GM21717 (cell line): ENCODE measurements around the gene ZNF280B.

Experiments used
- ATAC-seq: cut with Tn5 transposase; IDR thresholded peaks from one replicate; pipeline ENCODE4 v1.9.1; 2021; ENCODE audit warnings: mild to moderate bottlenecking, moderate library complexity; ENCODE audit not compliant: unreplicated experiment

Gene ZNF280B, protein sequence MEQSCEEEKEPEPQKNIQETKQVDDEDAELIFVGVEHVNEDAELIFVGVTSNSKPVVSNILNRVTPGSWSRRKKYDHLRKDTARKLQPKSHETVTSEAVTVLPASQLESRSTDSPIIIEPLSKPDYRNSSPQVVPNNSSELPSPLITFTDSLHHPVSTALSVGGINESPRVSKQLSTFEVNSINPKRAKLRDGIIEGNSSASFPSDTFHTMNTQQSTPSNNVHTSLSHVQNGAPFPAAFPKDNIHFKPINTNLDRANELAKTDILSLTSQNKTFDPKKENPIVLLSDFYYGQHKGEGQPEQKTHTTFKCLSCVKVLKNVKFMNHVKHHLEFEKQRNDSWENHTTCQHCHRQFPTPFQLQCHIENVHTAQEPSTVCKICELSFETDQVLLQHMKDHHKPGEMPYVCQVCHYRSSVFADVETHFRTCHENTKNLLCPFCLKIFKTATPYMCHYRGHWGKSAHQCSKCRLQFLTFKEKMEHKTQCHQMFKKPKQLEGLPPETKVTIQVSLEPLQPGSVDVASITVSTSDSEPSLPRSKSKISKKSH

DNA sequence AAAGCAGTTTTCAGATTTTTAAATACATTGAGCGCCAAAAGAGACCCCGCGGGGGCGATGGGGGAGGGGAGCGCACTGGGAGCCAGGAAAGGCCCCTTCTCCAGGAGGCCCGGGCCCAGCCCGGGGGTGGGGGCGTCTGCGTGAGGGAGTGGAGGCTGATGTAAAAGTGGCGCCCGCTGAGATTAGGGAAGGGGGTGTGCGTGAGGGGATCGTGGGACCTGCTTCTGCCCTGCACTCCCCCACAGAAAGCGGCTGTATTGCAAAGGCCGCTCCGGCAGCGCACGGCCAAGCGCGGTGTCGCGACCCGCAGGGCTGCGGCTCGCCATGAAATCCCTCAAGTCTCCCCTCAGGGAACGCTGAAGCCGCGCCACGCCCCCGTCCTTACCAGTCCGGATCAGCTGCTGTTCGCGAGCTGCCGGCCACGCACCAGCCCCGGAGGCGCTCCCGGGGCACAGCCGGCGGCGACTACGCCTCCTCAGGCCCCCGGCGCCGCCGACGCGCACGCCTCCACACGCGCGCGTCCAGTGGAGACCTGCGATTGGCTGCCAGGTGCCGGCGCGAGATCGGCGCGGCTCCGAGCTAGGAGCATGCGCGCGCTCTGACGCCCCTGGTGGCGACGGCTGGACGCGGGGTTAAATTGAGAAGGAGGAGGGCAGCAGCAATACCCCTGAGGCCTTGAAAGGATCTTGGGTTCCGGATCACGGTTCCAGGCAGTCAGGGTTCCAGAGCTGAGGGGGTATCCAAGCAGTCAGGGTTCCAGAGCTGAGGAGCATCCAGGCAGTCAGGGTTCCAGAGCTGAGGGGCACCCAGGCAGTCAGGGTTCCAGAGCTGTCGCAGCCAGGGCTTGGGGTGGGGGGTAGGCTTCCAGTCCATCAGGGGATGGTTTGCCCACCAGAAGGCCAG, at the start of gene ZNF280B:
ZNF280B (minus strand) TSS at position 469 of the 903 bp plus-strand sequence. CDS start 19,344 bp downstream, outside the sequence.
- ATAC-seq, result peak; percentile 74

DNA sequence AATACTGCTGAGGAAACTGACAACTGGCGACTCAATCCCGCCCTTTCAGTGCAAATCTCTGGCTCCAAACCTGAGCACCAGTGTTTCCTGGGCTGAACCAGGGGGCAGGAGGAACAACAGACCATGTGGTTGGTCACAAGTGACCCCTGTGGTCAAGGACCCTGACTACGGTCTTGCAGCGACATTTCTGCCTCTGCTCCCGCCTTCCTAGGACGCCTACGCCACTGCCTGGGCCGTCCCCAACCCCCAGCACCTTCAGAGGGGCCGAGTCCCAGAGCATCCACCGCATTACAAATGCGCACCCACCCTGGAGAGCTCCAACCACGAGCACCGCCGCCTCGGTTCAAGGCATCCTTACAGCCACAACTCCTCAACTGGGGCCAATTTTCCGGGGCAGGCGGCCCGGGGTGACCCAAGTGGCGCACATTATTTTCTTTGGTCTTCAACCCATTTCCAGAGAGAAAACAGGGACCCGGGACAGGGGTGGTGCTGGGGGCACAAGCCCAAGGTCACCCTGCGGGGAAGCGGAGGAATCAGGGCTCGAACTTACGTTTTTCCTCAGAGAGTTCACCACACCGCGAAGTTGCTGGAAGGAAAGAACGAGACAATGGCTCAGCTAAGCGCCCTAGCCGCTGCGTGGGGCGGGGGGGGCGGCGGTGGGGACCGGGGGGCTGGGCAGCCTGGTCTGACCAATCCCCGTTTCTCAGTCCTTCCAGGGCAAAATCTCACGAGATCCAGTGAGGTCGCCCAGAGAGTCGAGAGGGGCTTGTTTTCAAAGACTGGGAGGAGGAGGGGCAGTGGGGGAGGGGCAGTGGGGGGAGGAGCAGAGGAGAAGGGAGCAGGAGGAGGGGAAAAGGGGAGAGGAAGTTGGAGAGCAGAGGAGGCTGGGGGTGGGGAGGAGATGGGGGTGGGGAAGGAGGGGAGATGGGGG, 48.7 kb upstream of the ZNF280B start:
- no peak for ATAC-seq

DNA sequence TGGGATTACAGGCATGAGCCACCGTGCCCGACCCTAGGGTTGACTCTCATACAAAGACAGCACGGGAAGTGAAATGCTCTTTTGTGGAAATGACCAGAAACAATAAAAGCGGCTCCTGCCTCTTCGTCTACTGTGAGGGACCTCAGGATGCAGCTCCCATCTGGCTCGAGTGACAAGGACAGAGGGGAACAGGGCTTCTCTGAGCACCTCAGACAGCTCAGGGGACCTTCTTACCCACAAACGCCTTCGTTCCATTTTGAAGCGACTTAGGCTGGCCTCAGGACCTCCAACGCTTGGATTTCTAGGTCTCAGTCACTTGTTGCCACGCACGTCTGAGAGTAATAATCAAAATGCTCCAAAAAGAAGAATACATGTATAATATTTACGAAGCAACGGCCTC, 48.0 kb upstream of the ZNF280B start:
- no peak for ATAC-seq

DNA sequence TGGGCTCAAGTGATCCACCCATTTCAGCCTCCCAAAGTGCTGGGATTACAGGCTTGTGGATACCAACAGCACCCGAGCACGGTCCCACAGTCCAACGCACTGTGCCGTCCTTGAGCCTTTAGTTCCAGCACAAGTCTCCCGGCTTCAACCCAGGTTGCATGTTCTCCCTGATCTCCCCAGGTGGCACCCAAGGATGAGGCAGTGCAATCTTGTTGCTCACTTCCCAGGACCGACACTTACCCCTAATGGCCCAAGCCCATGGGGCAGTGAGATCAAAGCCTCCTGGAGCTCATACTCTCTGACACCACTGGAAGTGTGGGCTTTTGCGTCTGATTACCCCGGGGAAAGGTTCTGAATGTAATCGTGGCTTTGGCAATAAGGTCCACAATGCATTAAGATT, 47.1 kb upstream of the ZNF280B start:
- no peak for ATAC-seq

DNA sequence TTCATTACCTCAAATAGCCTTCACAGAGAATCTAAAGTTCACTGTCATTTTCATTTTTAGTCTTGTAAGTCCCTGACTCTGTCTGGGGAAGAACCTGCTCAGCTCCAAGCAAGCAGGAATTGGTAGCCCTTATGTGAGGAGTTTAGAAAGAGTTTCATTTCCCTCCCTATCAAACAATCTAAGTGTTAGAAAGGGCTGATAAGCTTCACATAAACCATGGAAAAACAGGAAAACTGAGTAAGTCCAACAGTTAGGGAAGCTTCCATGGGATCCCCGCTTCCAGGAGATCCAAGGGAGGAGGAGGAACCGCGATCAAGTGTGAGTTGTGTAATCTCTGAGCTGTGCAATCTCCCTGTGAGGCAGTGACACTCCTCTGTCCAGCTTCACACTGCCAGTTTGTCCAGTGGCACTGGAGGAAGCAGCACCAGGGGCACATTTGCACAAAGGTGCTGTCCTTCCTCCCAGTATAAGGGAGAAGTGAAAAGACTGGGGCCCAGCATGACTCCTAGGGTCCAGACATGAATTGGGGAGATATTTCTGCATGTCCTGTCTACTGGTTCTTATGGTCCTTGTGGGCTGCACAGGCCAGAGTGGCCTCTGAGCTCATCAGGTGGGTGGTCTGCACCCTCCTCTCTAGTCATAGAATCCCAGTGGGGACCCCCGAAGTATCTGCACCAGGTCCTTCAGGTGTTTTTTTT, 46.2 kb upstream of the ZNF280B start:
- ATAC-seq, result no peak

DNA sequence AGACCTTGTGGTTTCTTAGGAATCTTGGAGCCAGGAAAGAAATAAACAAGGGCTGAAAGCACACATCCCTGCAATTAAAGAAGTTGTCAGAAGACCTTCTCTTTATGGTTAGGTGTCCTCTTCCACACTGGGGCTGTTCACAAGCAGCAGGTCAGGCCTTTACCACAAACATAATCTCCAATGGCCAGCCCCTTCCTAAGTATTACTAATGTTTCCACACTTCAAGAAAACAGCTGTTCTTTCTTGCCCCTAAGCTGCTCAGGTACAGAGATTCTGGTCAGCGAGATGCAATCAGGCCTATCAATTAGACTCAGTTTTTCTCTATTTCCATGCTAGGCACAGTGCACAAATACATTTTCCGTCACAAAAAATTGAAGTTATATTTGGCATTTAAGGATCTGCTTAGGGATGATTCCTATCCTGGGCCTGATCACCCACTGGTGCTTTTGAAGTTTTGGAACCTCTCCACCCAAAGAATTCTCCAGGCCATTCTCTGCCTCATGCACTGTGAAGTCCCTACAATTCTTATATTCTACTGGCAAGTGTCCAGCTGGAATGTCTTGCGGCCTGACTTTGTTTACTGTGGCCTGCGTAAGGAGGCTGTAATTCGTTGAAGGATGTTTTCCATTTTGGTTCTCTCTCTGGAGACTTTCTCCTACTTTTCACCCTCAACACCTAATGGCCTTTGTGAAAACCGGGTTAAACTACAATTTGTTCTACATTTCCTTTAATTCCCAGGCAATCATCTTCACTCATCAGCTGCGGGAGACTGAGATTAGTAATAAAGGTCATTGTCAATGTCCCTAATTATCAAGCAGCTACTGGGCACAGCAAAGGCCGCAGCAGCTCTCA, 45.4 kb upstream of the ZNF280B start:
- ATAC-seq, result no peak

DNA sequence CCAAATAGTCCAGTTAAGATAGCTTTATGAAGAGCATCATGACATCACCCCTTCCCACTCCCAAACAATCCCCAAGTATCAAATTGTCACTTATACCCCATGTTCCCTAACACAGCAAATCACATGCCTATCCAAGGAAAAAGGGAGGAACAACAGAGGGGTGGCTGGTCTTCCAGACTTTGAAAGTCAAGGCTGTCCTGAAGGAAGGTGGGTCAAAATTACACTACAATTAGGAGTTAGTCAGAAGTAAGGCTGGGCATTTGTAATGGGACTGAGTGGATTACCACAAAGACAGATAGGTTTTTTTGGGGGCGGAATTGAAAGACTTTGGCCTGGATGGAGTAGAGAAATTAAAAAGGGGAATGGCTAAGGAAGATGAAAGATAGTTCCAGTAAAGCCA, 44.6 kb upstream of the ZNF280B start:
- no peak for ATAC-seq

DNA sequence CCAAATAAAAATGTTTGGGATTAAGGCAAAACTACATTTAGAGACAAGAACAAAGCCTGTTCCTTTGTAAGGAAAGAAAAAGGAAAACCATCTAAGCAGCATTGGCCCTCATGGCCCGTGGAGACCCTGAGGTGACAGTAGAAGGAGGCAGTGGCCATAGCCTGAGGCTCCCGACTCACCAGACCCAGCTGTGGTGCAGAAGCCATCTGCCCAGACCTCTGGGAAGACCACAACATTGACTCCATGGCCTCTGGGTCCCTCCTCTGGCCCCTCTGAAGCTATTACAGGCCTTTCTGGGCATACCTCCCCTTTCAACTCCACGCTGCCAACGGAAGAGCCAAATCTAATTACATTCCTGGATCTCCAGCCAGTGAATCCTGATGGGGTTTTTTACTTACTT, 44.1 kb upstream of the ZNF280B start:
- ATAC-seq, result no peak

DNA sequence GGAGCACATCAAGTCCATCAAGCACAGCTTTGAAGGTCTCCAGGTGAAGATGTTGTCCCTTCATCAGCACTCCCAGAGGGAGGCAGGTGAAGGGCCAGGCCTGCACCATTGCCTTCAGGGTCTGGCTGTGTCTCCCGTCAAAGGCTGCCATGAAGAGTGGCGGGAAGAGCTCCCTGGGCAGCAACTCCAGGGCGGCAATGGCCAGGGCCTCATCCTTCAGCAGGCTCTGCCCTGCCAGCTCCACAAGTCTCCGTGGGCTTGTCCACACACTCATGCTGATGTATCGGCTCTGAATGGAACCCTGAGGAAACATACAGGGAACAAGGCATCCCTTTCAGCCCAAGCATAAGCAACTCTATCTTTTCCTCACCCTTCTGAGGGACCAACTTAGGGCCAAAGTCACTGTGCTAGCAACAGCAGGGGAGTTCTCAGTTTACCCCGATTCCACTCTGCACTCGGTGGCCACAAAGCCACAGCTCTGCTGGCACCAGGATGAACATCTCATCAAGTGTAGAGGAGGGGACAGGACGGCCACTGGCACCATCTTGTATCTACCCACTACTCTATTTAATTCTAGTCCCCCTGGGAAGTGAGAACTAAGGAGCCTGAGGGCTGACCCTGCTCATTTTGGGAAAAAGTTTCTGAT, 42.4 kb upstream of the ZNF280B start:
- no peak for ATAC-seq

DNA sequence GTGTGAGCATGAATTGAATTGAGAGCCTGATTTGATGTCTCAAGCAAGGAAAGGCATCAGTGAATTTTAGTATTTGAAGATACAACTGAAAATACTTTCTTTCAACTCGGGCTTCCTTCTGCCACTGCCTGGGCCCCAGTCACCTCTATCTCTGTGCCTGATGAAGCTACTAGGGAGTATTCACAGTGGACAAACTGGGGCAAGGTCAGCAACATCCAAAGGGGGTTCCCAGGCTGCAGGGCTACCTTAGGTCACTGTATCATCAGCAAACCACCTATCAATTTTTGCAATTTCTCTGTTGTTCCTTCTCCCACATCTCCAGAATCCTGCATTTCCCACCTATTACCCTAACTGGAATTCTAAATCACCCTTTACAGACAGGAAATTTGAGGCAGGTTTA, 40.4 kb upstream of the ZNF280B start:
- no peak for ATAC-seq

DNA sequence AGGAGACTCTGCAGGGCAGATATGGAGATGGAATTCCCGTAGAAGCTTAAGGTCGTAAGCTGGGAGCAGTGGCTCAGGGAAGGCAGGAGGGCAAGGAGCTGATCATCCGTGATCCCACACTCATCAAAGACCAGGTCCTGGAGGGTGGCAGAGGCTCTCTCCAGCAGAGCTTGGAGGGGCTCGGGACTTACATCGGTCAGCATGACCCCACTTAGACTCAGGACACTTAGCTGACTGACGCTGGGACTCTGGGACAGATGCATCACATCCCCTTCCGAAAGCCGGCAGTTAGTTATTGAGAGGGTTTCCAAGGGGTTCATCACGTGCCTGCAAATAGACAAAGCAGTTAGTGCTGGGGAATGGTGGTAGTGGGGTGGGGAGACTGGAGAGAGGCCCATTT, 39.8 kb upstream of the ZNF280B start:
- no peak for ATAC-seq

DNA sequence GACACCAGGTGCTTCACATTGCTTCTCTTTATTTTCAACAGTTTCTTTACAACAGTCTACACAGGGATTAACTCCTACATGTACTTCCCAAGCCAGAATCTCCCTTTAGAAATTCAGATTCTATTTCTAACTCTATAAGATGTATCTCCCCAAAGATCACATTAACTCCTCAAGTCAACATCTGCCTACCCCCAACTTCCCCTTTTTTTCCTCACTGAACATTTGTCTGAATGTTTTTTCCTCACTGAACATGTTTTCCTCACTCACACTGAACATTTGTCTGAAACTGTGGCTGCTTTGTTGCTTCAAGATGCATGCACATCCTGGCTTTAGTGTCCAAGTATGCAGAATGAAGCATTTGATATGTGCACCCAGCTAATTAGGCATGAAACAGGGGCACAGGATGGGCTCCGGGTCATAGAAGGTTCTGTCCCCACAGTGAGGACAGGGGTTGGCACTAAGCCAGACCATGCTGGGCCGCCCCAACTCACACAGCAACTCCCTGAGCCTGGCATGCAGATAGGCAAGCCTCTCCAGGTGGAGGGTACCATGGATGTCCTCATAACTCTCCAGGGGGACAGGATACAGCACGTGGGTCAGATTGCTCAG, 39.3 kb upstream of the ZNF280B start:
- no peak for ATAC-seq

DNA sequence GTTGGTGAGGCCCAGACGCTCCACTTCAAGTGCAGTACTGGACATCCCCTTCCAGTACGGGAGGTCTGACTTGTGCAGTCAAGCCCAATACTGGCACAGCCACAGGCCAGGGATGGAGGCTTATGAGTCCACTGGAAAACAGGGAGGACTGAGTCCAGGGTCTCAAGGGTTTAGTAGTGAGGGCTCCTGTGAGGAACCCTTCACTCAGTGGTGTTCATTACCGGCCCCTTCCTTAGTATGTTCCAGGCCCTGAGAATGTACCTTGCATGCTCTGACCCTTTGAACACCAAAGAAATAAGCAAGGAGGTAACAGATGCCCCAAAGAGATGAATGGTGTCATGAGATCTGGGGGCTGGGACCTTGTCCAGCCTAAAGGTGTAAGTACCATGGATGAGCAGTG, 38.7 kb upstream of the ZNF280B start:
- no peak for ATAC-seq

DNA sequence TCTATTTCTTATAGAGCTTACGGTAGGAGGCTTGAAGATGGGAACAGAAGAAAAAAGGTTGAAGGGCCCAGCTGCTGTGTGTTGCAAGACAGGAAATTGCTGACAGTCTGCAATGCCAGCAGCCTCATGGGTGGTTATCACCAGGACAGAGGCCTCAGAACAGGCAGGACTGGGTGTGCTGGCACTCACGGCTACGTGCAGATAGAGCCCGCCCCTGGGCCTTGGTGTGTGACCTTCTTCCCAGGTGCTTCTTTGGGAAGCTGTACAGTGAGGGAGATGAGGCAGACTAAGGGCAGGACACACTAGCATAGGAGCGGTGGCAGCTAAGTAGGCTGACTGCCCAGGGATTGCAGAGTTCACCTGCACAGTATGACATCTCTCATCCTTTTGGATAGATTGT, 37.9 kb upstream of the ZNF280B start:
- no peak for ATAC-seq

DNA sequence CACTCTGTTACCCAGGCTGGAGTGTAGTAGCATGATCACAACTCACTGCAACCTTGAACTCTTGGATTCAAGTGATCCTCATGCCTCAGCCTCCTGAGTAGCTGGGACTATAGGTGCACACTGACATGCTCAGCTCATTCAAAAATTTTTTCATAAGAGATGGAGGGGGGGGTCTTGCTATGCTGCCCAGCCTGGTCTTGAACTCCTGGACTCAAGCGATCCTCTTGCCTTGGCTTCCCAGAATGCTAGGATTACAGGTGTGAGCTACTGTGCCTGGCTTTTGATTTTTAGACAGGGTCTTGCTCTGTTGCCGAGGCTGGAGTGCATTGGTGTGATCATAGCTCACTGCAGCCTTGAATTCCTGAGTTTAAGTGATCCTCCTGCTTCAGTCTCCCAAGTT, 36.5 kb upstream of the ZNF280B start:
- no peak for ATAC-seq

DNA sequence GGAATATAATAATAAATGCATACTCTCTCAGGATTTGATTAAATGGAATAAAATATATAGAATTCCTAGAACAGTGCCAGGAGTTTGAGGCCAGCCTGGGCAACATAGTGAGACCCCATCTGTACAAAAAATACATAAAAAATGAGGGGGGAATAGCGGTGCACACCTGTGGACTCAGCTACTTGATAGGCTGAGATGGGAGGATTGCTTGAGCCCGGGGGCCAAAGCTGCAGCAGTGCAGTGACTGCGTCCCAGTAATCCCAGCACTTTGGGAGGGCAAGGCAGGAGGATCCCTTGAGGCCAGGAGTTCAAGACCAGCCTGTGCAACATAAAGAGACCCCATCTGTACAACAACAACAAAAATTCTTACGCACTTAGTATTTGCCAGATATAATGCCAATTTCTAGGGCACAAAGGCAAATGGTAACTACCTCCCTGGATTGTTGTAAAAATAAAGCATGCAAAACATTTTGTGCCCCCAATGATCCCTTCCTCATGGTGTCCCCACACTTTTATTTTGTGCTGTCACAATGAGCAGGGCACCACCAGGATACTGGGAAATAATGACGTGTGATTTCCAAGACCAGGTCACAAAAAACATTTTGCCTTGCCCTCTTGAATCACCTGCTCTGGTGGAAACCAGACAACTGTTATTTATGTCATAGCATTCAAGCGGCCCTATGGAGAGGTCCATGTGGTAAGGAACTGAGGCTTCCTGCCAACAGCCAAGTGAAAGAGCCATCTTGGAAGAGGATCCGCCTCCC, 29.9 kb upstream of the ZNF280B start:
- ATAC-seq, result no peak

DNA sequence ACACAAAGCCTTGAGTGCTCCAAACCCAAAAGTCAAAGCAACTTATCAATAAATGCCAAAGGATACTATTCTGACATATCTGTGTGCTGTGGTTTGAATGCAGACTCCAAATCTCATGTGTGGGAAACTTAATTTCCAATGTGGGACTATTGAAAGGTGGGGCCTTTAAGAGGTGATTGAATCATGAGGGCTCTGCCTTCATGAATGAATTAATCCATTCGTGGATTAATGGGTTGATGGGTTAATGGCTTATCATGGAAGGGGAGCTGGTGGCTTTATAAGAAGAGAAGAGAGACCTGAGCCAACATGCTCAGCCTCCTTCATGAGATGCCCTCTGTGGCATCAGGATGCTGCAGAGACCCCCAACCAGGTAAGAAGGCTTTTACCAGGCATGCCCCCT, 28.4 kb upstream of the ZNF280B start:
- no peak for ATAC-seq
